Astrocyte of the spinal cord (primary cell): Measurements from ENCODE around the gene UNC119B.
A peak's percentile ranks its signal among the peaks of the same experiment; 100 is the strongest.

ENCODE experiments used
- DNase-seq: peaks from one replicate; pipeline ENCODE4 v3.0.0; 2011; ENCODE audit warnings: low read depth, low spot score
- H3K4me3 ChIP-seq: 2 replicates; pipeline ENCODE4 v1.5.1; 2011; ENCODE audit warnings: low read depth, mild to moderate bottlenecking, low read length, moderate library complexity
- in situ Hi-C: cut with HindIII; loops from 2 replicates; pipeline ENCODE4 v1.10.0; 2017; ENCODE audit warnings: low sequenced_read_pairs
- TF ChIP-seq, protein P1 (sequence below): IDR thresholded peaks from 2 replicates; pipeline ENCODE4 v1.5.1; 2012; ENCODE audit warnings: low read depth, mild to moderate bottlenecking, low read length, inconsistent platforms

UNC119B gene

DNA sequence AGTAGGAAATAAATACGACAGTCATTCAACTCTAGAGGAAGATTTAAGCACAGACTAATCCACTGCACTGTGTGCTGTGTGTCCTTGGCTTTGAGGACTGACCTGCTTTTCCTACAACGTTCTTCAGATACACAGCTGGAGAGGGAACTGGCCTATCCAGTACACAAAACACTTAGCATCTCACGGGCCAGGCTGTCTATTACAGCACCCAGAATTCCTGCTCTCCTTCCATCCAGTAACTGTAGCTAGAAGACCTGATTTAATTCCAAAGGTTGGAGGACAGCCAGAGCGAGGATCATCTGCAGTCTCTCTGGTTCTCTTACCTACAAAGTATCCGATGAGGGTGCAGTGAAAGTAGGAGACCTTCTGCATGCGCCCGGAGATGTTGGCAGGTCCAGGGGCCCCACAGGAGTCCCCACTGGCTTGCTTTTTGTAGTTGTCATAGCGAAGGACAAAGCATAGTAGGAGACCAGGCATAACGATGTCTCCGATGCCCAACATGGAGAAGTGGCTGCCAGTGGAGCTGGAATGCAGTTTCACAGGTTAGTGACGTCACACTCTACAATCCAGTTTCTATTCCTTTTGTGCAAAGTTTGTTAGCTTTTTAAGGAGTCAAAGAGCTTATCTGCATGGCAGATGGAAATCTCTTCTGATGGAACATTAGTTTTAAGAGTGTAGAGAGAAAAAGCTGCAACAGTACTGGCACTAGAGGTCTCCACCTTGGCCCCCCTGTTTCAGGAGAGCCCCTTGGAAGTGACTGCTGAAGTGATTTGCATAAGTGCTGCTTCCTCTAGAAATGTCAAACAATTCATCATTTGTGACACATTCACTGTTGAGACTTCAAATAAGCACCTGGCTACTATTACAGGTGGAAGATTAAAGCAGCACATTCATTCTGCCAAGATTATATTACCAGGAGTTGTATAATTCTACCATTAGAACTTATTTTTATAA, 57.1 kb downstream of the UNC119B start:
- TF ChIP-seq, protein P1, sequence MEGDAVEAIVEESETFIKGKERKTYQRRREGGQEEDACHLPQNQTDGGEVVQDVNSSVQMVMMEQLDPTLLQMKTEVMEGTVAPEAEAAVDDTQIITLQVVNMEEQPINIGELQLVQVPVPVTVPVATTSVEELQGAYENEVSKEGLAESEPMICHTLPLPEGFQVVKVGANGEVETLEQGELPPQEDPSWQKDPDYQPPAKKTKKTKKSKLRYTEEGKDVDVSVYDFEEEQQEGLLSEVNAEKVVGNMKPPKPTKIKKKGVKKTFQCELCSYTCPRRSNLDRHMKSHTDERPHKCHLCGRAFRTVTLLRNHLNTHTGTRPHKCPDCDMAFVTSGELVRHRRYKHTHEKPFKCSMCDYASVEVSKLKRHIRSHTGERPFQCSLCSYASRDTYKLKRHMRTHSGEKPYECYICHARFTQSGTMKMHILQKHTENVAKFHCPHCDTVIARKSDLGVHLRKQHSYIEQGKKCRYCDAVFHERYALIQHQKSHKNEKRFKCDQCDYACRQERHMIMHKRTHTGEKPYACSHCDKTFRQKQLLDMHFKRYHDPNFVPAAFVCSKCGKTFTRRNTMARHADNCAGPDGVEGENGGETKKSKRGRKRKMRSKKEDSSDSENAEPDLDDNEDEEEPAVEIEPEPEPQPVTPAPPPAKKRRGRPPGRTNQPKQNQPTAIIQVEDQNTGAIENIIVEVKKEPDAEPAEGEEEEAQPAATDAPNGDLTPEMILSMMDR = no peak

GRCh38 chr12:120771097-120771496, 60.8 kb downstream of the UNC119B start:
- TF ChIP-seq, protein P1 = no peak
- in situ Hi-C loops = no loop called here
- H3K4me3 ChIP-seq = no peak overlapping the region
- peak; percentile 18 for DNase-seq

More for the DNA sequence above, 57.1 kb downstream of the UNC119B start:
- in situ Hi-C loops = no loop called here
- no peak overlapping the region for H3K4me3 ChIP-seq
- DNase-seq = no peak
